ENCODE results near the gene EVX2. TPM values are rescaled to one million over a fixed set of nuclear protein-coding genes. Genes with fewer than 3 reads are reported as not detected.

Gene EVX2
- total RNA-seq, 1 donor = not detected

DNA sequence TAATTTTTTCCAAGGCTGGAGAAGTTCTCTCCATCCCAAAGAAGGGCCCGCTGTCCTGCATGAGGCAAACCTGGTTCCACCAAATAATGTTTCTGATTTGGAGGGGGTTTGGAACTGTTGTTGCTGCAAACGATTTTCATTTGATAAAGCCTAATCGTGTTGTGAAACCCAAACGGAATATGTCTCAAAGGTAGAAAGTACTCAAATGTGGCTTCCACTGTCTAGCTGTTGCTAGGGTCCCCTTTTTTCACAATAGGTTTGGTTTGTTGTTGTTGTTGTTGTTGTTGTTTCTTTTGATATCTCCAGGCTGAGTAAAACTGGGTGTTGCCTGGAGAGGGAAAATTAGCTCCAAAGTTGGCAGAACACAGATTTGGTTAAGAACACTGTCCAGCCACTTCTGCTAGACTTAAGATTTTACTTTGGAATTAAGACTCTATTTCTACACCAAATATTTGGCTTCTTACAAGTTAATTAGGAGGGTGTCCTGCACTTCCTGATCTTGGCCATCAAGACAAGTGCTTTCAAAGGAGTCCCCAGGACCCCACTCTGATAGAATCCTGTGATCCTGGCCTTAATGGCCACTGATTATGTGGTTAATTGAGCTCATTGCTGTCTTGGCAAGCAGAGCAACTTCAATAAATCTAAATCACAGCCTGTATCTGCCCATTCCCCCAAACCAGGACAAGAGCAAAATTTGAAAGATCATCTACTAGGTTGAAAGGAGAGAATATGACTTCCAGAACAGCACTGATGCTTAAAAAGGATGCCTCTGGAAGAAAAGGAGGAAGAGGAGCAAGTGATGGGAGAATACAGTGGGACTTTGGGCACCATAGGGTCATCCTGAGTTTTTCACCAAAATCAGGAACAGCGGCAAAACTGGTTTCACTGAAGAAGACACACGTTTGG lies 5.4 kb upstream of the EVX2 start:
- H4K20me1 ChIP-seq (ENCODE audit: insufficient read depth, low read length) = no peaks in the 10 kb centered on the region
- H3K9me3 ChIP-seq (ENCODE audit: low read depth, low read length) = no peaks in the 10 kb centered on the region
- H3K27ac ChIP-seq (ENCODE audit: low read depth, low read length) = no peak overlapping the region
- TF ChIP-seq CTCF (IDR thresholded peaks at IDR 0.05; ENCODE audit: extremely low read depth, low read depth, low read length) = no peak
- H3K79me2 ChIP-seq (ENCODE audit: insufficient read depth, low read length) = no peaks in the 10 kb centered on the region
- H3K27me3 ChIP-seq (ENCODE audit: insufficient read depth, low read length) = peaks cover 97% of the 10 kb centered on the region
- H3K4me1 ChIP-seq (ENCODE audit: insufficient read depth, low read length) = no peaks in the 10 kb centered on the region
- H3K4me3 ChIP-seq (ENCODE audit: insufficient read depth, low read length) = no peak overlapping the region
- H3K4me2 ChIP-seq (ENCODE audit: insufficient read depth, low read length) = no peak overlapping the region
- peak; percentile 67 for DNase-seq (ENCODE audit: insufficient read length, low spot score, missing footprints)
- no peak overlapping the region for H2AFZ ChIP-seq (ENCODE audit: low read length)
- H3K36me3 ChIP-seq (ENCODE audit: insufficient read depth, low read length) = no peaks in the 10 kb centered on the region

DNA sequence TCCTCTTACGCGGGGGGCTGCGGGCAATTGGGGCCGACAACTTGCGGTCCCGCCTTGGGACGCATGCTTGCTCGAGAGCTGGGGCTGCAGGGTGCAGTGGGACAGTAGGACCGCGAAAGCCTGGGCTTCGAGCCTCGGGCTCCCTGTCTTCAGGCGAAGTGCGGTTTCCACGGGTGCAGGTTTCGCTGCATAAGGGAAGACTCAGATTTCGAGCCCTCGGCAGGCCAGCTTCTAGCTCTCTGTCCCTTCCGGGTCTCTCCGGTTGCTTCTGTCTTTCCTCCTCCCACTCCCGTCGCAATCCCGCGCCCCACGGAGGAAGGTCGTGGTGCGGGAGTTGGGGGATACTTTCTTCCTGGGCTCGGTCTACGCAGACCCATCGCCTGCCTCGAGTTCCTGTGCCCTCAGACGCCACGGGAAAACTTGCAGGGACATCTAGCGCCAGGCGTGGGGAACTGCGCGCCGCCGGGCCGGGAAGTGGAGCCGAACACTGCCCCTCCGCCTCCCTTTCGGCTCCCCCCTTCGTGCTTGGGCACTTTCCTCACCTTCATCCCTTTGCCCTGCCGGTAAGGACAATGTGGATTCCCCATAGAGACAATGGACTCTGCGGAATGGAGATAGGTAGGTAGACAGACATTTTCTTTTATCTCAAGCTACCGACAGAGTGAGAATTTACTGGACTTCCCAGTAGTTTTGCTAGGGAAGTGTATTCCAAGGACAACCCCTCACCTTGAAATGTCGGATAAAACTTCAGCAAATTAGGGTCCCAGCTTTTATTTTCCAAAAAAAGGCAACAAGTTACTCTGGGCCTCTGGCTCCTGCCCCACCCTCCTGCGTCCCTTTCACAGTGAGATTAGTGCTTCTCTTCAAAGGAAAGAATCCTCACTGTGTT lies 4.5 kb upstream of the EVX2 start:
- H3K4me3 ChIP-seq (ENCODE audit: insufficient read depth, low read length) = peak overlapping the region; percentile 54
- DNase-seq (ENCODE audit: insufficient read length, low spot score, missing footprints) = peak; percentile 98
- no peak overlapping the region for H3K27ac ChIP-seq (ENCODE audit: low read depth, low read length)
- H3K4me2 ChIP-seq (ENCODE audit: insufficient read depth, low read length) = peak overlapping the region; percentile 70
- H3K9me3 ChIP-seq (ENCODE audit: low read depth, low read length) = no peaks in the 10 kb centered on the region
- H3K4me1 ChIP-seq (ENCODE audit: insufficient read depth, low read length) = no peaks in the 10 kb centered on the region
- peak; percentile 67 for TF ChIP-seq CTCF (IDR thresholded peaks at IDR 0.05; ENCODE audit: extremely low read depth, low read depth, low read length)
- H3K36me3 ChIP-seq (ENCODE audit: insufficient read depth, low read length) = no peaks in the 10 kb centered on the region
- H3K27me3 ChIP-seq (ENCODE audit: insufficient read depth, low read length) = peaks cover 97% of the 10 kb centered on the region
- H2AFZ ChIP-seq (ENCODE audit: low read length) = peak overlapping the region; percentile 74
- no peaks in the 10 kb centered on the region for H3K79me2 ChIP-seq (ENCODE audit: insufficient read depth, low read length)
- no peaks in the 10 kb centered on the region for H4K20me1 ChIP-seq (ENCODE audit: insufficient read depth, low read length)

DNA sequence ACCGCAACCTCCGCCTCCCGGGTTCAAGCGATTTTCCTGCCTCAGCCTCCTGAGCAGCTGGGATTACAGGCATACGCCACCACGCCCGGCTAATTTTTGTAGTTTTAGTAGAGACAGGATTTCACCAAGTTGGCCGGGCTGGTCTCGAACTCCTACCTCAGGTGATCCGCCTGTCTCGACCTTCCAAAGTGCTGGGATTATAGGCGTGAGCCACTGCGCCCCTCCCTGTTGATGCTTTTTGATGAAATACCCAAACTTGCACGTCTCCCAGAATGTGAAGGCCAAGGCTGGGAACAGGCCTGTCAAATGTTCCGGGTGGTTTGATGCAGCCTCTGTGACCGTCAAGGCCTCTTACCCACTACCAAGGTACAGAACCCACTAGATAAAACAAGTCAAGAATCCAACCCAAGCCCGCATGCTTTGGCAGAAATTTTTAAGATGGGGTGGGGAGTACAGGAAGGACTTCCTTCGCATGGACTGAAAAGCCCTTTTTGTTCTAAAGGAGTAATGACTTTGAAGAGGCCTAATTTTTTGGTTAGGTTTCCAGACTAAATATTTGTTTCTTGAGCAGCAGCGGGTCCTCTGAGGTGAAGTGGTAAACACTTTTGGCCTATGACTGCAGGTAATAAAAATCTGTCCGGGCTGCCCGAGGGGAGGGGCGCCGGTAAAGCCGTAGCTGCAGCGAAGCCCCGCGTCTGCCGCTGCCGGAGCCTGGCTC lies 3.7 kb upstream of the EVX2 start:
- Histone ChIP-seq H3K27me3 (ENCODE audit: insufficient read depth, low read length) (peaks cover 98% of the 10 kb centered on the region), H3K4me1 (ENCODE audit: insufficient read depth, low read length) (no peaks in the 10 kb centered on the region), H3K4me2 (ENCODE audit: insufficient read depth, low read length) (peak overlapping the region; percentile 70), H4K20me1 (ENCODE audit: insufficient read depth, low read length) (no peaks in the 10 kb centered on the region), H3K79me2 (ENCODE audit: insufficient read depth, low read length) (no peaks in the 10 kb centered on the region), H3K4me3 (ENCODE audit: insufficient read depth, low read length) (peak overlapping the region; percentile 54), H3K36me3 (ENCODE audit: insufficient read depth, low read length) (no peaks in the 10 kb centered on the region), H3K9me3 (ENCODE audit: low read depth, low read length) (no peaks in the 10 kb centered on the region), H2AFZ (ENCODE audit: low read length) (peak overlapping the region; percentile 74), H3K27ac (ENCODE audit: low read depth, low read length) (no peak overlapping the region)
- TF ChIP-seq CTCF (IDR thresholded peaks at IDR 0.05; ENCODE audit: extremely low read depth, low read depth, low read length) = no peak
- peak; percentile 38 for DNase-seq (ENCODE audit: insufficient read length, low spot score, missing footprints)

All from osteoblast (primary cell).